AG09309 (cell line): ENCODE data around the gene SLC25A21.

Experiments used
- DNase-seq: peaks from one replicate; pipeline ENCODE4 v3.0.0-alpha.2; 2010; ENCODE audit warnings: low read depth
- H3K4me3 ChIP-seq: 2 replicates; pipeline ENCODE4 v1.5.1; 2011; ENCODE audit warnings: mild to moderate bottlenecking, low read depth, low read length, moderate library complexity; ENCODE audit not compliant: control insufficient read depth
- CTCF ChIP-seq: IDR thresholded peaks from 2 replicates; pipeline ENCODE4 v1.5.1; 2011; ENCODE audit warnings: mild to moderate bottlenecking, low read depth, low read length, inconsistent platforms; ENCODE audit not compliant: insufficient read depth, control insufficient read depth; ENCODE audit errors: missing control alignments

SLC25A21 gene

GRCh38 chr14:36667679-36668078, 504.7 kb downstream of the SLC25A21 start:
- H3K4me3 ChIP-seq = no peak overlapping the region
- no peak for TF ChIP-seq CTCF
- no peak for DNase-seq

GRCh38 chr14:36666416-36667206, 505.8 kb downstream of the SLC25A21 start:
- DNase-seq = no peak
- no peak overlapping the region for H3K4me3 ChIP-seq
- TF ChIP-seq CTCF = no peak

- no peak for DNase-seq
- H3K4me3 ChIP-seq = no peak overlapping the region
- TF ChIP-seq CTCF = no peak
Observed at GRCh38 chr14:36665887-36666415, 506.5 kb downstream of the SLC25A21 start.

GRCh38 chr14:36664322-36665193, 507.8 kb downstream of the SLC25A21 start:
- H3K4me3 ChIP-seq = no peak overlapping the region
- TF ChIP-seq CTCF = no peak
- DNase-seq = no peak

- no peak for TF ChIP-seq CTCF
- DNase-seq = no peak
- peak overlapping the region; percentile 68 for H3K4me3 ChIP-seq
Observed at GRCh38 chr14:36663404-36664321, 508.7 kb downstream of the SLC25A21 start.
